Fibroblast of villous mesenchyme (primary cell): ENCODE results near the gene LYSMD2. TPM values are rescaled to one million over a fixed set of nuclear protein-coding genes. Genes with fewer than 3 reads are reported as not detected.
A peak's percentile ranks its signal among the peaks of the same experiment; 100 is the strongest.

Experiments
- DNase-seq: peaks from one replicate; pipeline ENCODE4 v3.0.0-alpha.2; 2010; ENCODE audit warnings: low read depth
- H3K4me3 ChIP-seq: 2 replicates; pipeline ENCODE4 v1.5.1; 2011; ENCODE audit warnings: low read depth, mild to moderate bottlenecking, low read length
- CTCF ChIP-seq: IDR thresholded peaks from 2 replicates; pipeline ENCODE4 v1.5.1; 2012; ENCODE audit warnings: low read depth, mild to moderate bottlenecking, low read length; ENCODE audit not compliant: insufficient read depth
- total RNA-seq: library from RNA; depleted of rRNA; stranded (reverse); fragments of >200 nt; gene quantifications from 2 replicates; pipeline ENCODE4 v1.2.3, GENCODE V29; 2012

The LYSMD2 gene
- total RNA-seq, 1 donor: 10.8 TPM

- H3K4me3 ChIP-seq: peak overlapping the region; percentile 43
- no peak for TF ChIP-seq CTCF
- peak; percentile 91 for DNase-seq
These were observed 5.7 kb downstream of the LYSMD2 start for GRCh38 chr15:51731549-51732267.

GRCh38 chr15:51727141-51727897 is 10.1 kb downstream of the LYSMD2 start:
- no peak for DNase-seq
- TF ChIP-seq CTCF: peak; percentile 40
- H3K4me3 ChIP-seq: no peak overlapping the region

GRCh38 chr15:51726302-51727073 is 11.0 kb downstream of the LYSMD2 start:
- H3K4me3 ChIP-seq: no peak overlapping the region
- TF ChIP-seq CTCF: no peak
- DNase-seq: peak; percentile 92

- no peak overlapping the region for H3K4me3 ChIP-seq
- DNase-seq: no peak
- no peak for TF ChIP-seq CTCF
These were observed 12.8 kb downstream of the LYSMD2 start for GRCh38 chr15:51724673-51725072.

- no peak overlapping the region for H3K4me3 ChIP-seq
- no peak for TF ChIP-seq CTCF
- DNase-seq: no peak
These were observed 13.3 kb downstream of the LYSMD2 start for GRCh38 chr15:51724199-51724598.

- H3K4me3 ChIP-seq: no peak overlapping the region
- no peak for TF ChIP-seq CTCF
- no peak for DNase-seq
These were observed 16.1 kb downstream of the LYSMD2 start for GRCh38 chr15:51721199-51721960.
